A673 (cell line): ENCODE results near the gene GAPVD1. TPM values are rescaled to one million over a fixed set of nuclear protein-coding genes. Genes with fewer than 3 reads are reported as not detected.

Experiments
- BruUV-seq: library from RNA; stranded (reverse); fragments of 400-500 nt; replicated peaks from 2 replicates; lab custom pipeline; 2021; lab: Mats Ljungman, UMichigan
- CTCF ChIA-PET: fragments of 300-600 bp; sonication (Branson Sonifier 250); formaldehyde crosslinking; loops from one replicate; lab custom pipeline; 2022; ENCODE audit warnings: antibody characterized with exemption; lab: Charles Lee
- POLR2A ChIA-PET: fragments of 300-600 bp; sonication (Branson Sonifier 250); formaldehyde crosslinking; loops from one replicate; lab custom pipeline; 2022; ENCODE audit warnings: antibody characterized with exemption; ENCODE audit not compliant: low non-redundant PET; lab: Charles Lee
- DNase-seq: peaks from one replicate; pipeline ENCODE4 v3.0.0-alpha.2; 2015; ENCODE audit warnings: low spot score
- H3K27ac ChIP-seq: fragments of 200-600 bp; sonication (generic); 2 replicates; pipeline ENCODE4 v1.5.1; 2016; ENCODE audit warnings: mixed run types, low read depth, mild to moderate bottlenecking, mixed read lengths, antibody characterized with exemption, low read length; ENCODE audit not compliant: poor library complexity, severe bottlenecking
- H3K27me3 ChIP-seq: fragments of 200-600 bp; sonication (generic); replicated peaks from 2 replicates; pipeline ENCODE4 v1.6.1; 2017; ENCODE audit warnings: mixed run types, low read depth, mild to moderate bottlenecking, mixed read lengths, antibody characterized with exemption, low read length; ENCODE audit not compliant: insufficient read depth, poor library complexity
- H3K36me3 ChIP-seq: fragments of 200-600 bp; sonication (generic); 2 replicates; pipeline ENCODE4 v1.6.1; 2016; ENCODE audit warnings: mixed run types, mild to moderate bottlenecking, mixed read lengths, antibody characterized with exemption, low read length; ENCODE audit not compliant: insufficient read depth, poor library complexity, severe bottlenecking
- H3K4me1 ChIP-seq: fragments of 200-600 bp; sonication (generic); 2 replicates; pipeline ENCODE4 v1.6.1; 2017; ENCODE audit warnings: mixed run types, mild to moderate bottlenecking, mixed read lengths, antibody characterized with exemption, low read length; ENCODE audit not compliant: insufficient read depth, poor library complexity, severe bottlenecking
- H3K4me3 ChIP-seq: fragments of 200-600 bp; sonication (generic); 2 replicates; pipeline ENCODE4 v1.5.1; 2016; ENCODE audit warnings: low read depth, mixed run types, mild to moderate bottlenecking, mixed read lengths, low read length; ENCODE audit not compliant: poor library complexity, severe bottlenecking
- H3K9me3 ChIP-seq: fragments of 200-600 bp; sonication (generic); 2 replicates; pipeline ENCODE4 v1.6.1; 2016; ENCODE audit warnings: mixed run types, low read depth, mild to moderate bottlenecking, mixed read lengths, antibody characterized with exemption, low read length; ENCODE audit not compliant: poor library complexity, severe bottlenecking
- CTCF ChIP-seq: fragments of 300-800, 200-600 bp; sonication (generic); conservative IDR thresholded peaks from 2 replicates; pipeline ENCODE4 v1.5.1; 2017; ENCODE audit warnings: low read depth, mild to moderate bottlenecking, antibody characterized with exemption, low read length, moderate library complexity, mixed read lengths
- EZH2 ChIP-seq: fragments of 200-600 bp; sonication (generic); IDR thresholded peaks from 2 replicates; pipeline ENCODE4 v1.6.1; 2017; ENCODE audit warnings: borderline replicate concordance, low read depth, mild to moderate bottlenecking, mixed read lengths, antibody characterized with exemption, low read length; ENCODE audit not compliant: poor library complexity, severe bottlenecking
- intact Hi-C: fragments of 100-400 bp; cut with micrococcal nuclease; formaldehyde crosslinking; loops from one replicate; pipeline ENCODE4 v1.10.0; 2022; ENCODE audit not compliant: unreplicated experiment
- total RNA-seq: library from RNA; stranded (reverse); gene quantifications from 2 replicates; pipeline ENCODE4 v1.2.3, GENCODE V29; 2021

GAPVD1 gene
- total RNA-seq, 1 experiment from 2014 or later: 55.3 TPM

DNA sequence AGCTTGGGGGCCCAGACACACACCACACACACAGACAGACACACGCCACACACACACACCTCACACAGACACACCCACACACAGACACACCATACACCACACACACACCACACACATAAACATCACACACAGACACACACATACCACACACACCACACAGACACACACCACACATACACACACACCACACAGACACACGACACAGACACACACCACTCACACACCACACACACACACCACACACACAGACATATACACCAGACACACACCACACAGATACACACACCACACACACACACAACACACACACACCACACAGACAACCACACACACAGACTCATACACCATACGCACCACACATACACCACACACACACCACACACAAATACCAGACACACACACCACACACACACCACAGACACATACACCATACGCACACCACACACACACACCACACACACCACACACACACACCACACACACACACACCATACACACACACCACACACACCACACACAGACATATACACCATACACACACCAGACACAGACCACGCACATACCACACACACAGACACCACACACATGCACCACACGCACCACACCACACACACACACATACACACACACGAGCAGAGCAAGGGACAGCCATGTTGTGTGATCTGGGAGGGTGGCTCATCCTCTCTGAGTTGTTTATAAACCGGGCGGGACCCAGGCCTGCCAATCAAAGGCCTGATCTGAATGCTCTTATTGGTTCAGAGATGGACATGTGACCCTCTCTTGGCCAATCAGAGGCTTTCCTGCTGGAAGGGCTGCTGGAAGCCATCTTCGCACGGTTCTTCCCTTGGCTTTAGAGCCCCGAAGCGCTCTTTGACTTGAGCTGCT is 148.3 kb downstream of the GAPVD1 start:
- no peaks in the 10 kb centered on the region for H3K9me3 ChIP-seq
- H3K27me3 ChIP-seq: no peaks in the 10 kb centered on the region
- ChIA-PET CTCF (no interaction called here), POLR2A (no interaction called here)
- H3K27ac ChIP-seq: no peak overlapping the region
- intact Hi-C loops: loop anchor here (2.0 to 10.0 kb wide), 4 partner anchors 227 to 1082 kb away; no protein-coding TSS in a partner anchor
- TF ChIP-seq CTCF (no peak), EZH2 (no peak)
- peak; percentile 82 for DNase-seq
- H3K4me1 ChIP-seq: no peaks in the 10 kb centered on the region
- no TSS peak for BruUV-seq
- H3K4me3 ChIP-seq: no peak overlapping the region
- no peaks in the 10 kb centered on the region for H3K36me3 ChIP-seq

DNA sequence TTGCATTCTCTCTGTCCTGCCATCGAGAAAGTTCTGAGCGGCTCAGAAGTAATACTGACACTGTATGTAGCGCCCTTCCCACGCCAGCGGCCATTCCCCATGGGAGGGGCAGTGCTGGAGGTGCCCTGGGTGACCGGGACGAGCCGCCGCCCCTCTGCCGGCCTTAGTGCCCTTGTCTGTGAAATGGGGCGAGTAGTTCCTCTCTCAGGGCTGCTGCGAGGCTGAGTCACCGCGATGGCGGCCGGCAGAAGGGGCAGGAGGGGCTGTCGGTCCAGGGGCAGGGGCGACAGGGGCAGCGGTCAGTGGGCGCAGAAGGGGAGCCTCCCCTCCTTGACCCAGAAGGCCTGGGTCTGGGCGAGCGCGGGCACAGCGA is 148.9 kb downstream of the GAPVD1 start:
- BruUV-seq: no TSS peak
- H3K9me3 ChIP-seq: no peaks in the 10 kb centered on the region
- intact Hi-C loops: loop anchor here (5.0 kb wide), 2 partner anchors 227 to 1082 kb away; no protein-coding TSS in a partner anchor
- DNase-seq: no peak
- H3K27ac ChIP-seq: no peak overlapping the region
- ChIA-PET POLR2A (no interaction called here), CTCF (no interaction called here)
- TF ChIP-seq CTCF: no peak
- TF ChIP-seq EZH2: no peak
- no peak overlapping the region for H3K4me3 ChIP-seq
- no peaks in the 10 kb centered on the region for H3K4me1 ChIP-seq
- H3K36me3 ChIP-seq: no peaks in the 10 kb centered on the region
- no peaks in the 10 kb centered on the region for H3K27me3 ChIP-seq

DNA sequence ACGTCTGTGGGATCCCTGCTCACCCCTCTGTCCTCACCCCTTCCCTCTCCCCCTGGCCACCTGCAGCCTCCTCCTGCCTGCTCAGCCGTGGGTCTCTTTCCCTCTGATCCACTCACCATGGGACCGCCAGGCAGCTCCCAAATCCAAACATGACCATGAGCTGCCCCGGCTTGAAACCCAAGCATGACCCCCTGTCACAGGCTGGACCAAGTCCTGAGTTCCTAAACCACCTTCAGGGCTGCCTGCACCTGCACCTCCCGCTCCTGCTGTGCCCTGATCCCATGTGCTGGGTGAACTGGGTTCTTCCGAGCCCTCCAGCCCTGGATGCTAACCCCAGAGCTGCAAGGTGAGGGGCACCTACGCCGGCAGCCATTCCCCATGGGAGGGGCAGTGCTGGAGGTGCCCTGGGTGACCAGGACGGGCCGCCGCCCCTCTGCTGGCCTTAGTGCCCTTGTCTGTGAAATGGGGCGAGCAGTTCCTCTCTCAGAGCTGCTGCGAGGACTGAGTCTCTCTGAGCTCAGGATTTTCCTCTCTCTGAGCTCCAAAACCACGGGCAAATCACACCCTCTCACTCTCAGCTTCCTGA is 149.6 kb downstream of the GAPVD1 start:
- intact Hi-C loops: loop anchor here (5.0 kb wide), 2 partner anchors 226 to 1081 kb away; no protein-coding TSS in a partner anchor
- ChIA-PET POLR2A (no interaction called here), CTCF (no interaction called here)
- no peak overlapping the region for H3K27ac ChIP-seq
- BruUV-seq: no TSS peak
- H3K4me3 ChIP-seq: no peak overlapping the region
- H3K4me1 ChIP-seq: no peaks in the 10 kb centered on the region
- no peaks in the 10 kb centered on the region for H3K27me3 ChIP-seq
- no peak for DNase-seq
- no peak for TF ChIP-seq EZH2
- no peak for TF ChIP-seq CTCF
- H3K9me3 ChIP-seq: no peaks in the 10 kb centered on the region
- no peaks in the 10 kb centered on the region for H3K36me3 ChIP-seq
